ENCODE measurements around the gene RAB6A. TPM values are rescaled to one million over a fixed set of nuclear protein-coding genes. Genes with fewer than 3 reads are reported as not detected.

RAB6A gene
- total and polyA plus RNA-seq, 10 of the 15 experiments (the other 5 are each of a cell fraction or from before 2014, with no cell fraction given): 9.8 to 107 (median 34.1) TPM

- no peak for TF ChIP-seq PRDM15 (CRISPR knock-in tag; IDR thresholded peaks at IDR 0.05)
- TF ChIP-seq ZBED1 (IDR thresholded peaks at IDR 0.05; ENCODE audit: borderline replicate concordance): no peak
- TF ChIP-seq HDGF (IDR thresholded peaks at IDR 0.05): peak; percentile 79
- no peak for TF ChIP-seq KDM1A (IDR thresholded peaks at IDR 0.05; ENCODE audit: borderline replicate concordance)
- peak; percentile 6 to 31 (median 28); a peak in 3 of 6 replicates for TF ChIP-seq CTCF (IDR thresholded peaks at IDR 0.05 in 2 of 3, conservative IDR thresholded peaks at IDR 0.05 in 1 of 3; ENCODE audit: control insufficient read depth in 2 of 3, extremely low read depth in 1 of 3, insufficient read depth in 1 of 3, low read depth in 3 of 3, low read length in 3 of 3)
- no peak for TF ChIP-seq SREBF1 (IDR thresholded peaks at IDR 0.05; ENCODE audit: low read length)
- no peak for TF ChIP-seq NR2C2 (IDR thresholded peaks at IDR 0.05; ENCODE audit: borderline replicate concordance, control insufficient read depth, insufficient read length, low read depth)
- TF ChIP-seq NFIC (IDR thresholded peaks at IDR 0.05; ENCODE audit: low read depth, low read length): no peak
- no peak for TF ChIP-seq BRCA1 (IDR thresholded peaks at IDR 0.05; ENCODE audit: low read depth, low read length)
- TF ChIP-seq BHLHE40 (IDR thresholded peaks at IDR 0.05; ENCODE audit: borderline replicate concordance in 1 of 2, low read depth in 2 of 2, low read length in 1 of 2): peak; percentile 67 to 91
- TF ChIP-seq ZNF622 (IDR thresholded peaks at IDR 0.05): no peak
- TF ChIP-seq ZNF384 (IDR thresholded peaks at IDR 0.05; ENCODE audit: borderline replicate concordance, low read depth, low read length): no peak
- no peak for TF ChIP-seq CBX3 (IDR thresholded peaks at IDR 0.05; ENCODE audit: borderline replicate concordance, low read depth)
- no peak for TF ChIP-seq CBX5 (IDR thresholded peaks at IDR 0.05; ENCODE audit: low read depth)
- TF ChIP-seq WRNIP1 (IDR thresholded peaks at IDR 0.05; ENCODE audit: borderline replicate concordance, low read depth, low read length): no peak
- TF ChIP-seq NR2C1 (IDR thresholded peaks at IDR 0.05): peak; percentile 82
- TF ChIP-seq EZH2 (IDR thresholded peaks at IDR 0.05; ENCODE audit: borderline replicate concordance, control insufficient read depth, low read depth, low read length): no peak
- peak; percentile 66; the same call in 1 of the 2 replicates for TF ChIP-seq ZNF207 (IDR thresholded peaks at IDR 0.05; ENCODE audit: borderline replicate concordance)
- TF ChIP-seq YBX1 (IDR thresholded peaks at IDR 0.05): no peak
- no peak for TF ChIP-seq SREBF2 (IDR thresholded peaks at IDR 0.05; ENCODE audit: low read length)
- no peak for TF ChIP-seq BCLAF1 (IDR thresholded peaks at IDR 0.05)
These were observed at the start of gene RAB6A (continued) for GRCh38 chr11:73760679-73761402.

All from GM12878 (cell line).